GM12892 (cell line): ENCODE data around the gene BDKRB1.

ENCODE experiments used
- POLR2A ChIP-seq: IDR thresholded peaks from 2 replicates; pipeline ENCODE4 v1.6.1; 2011; ENCODE audit warnings: low read depth, low read length, control low read depth
- POLR2AphosphoS5 ChIP-seq: IDR thresholded peaks from 2 replicates; pipeline ENCODE4 v1.6.1; 2011; ENCODE audit warnings: low read depth, low read length, control low read depth
- TAF1 ChIP-seq: IDR thresholded peaks from 2 replicates; pipeline ENCODE4 v1.6.1; 2011; ENCODE audit warnings: low read depth, mild to moderate bottlenecking, control low read depth, low read length, borderline replicate concordance

DNA sequence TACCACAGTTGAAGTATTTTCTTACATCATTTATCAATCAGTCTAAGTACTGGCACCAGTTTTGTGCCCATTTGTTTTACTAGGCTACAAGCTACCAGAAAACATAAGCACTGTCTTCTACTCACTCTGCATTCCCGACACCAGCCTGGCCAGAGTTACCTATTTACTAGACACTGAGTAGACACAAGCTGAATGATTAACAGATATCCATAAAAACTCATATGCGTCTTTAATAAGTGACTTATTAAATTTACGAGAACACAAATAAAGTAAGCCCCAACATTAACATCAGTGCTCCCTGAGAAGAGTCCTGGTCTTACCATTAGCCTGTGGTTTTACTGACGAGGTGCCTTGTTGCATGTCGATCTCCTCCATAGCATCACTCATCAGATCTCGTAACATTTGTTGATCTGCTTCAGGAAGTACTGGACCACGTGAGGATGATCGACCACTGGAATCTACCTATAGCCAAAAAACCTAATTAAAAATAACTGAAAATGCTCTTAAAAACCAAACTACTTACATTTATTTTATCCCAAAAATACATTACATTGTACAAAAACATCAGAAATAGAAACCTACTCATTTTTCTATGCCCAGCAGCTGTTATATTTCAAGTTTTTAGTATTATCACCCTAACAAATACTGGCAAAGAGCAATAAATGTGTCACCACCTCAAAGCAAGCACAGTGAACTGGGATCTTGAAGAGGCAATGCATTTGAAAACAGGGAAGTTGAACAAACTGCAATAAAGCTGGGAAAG, 53.3 kb downstream of the BDKRB1 start:
- TF ChIP-seq POLR2AphosphoS5 = no peak
- no peak for TF ChIP-seq POLR2A
- no peak for TF ChIP-seq TAF1
